NCI-H1417 treated with DMSO at 0.1 percent for 48 hours (cell line): Measurements from ENCODE around the gene MFNG.

Source experiments
- DNase-seq: peaks from one replicate; lab custom pipeline; 2025; lab: John Stamatoyannopoulos, UW

The MFNG gene

GRCh38 chr22:37448516-37449127 lies 37.6 kb downstream of the MFNG start:
- no peak for DNase-seq

GRCh38 chr22:37445501-37445900 lies 40.7 kb downstream of the MFNG start:
- no peak for DNase-seq

- no peak for DNase-seq
These were observed 42.2 kb downstream of the MFNG start for GRCh38 chr22:37443977-37444376.

GRCh38 chr22:37443086-37443485 lies 43.1 kb downstream of the MFNG start:
- DNase-seq: no peak

- DNase-seq: no peak
These were observed 43.6 kb downstream of the MFNG start for GRCh38 chr22:37442537-37442936.

GRCh38 chr22:37442135-37442534 lies 44.0 kb downstream of the MFNG start:
- DNase-seq: no peak

- no peak for DNase-seq
These were observed 45.3 kb downstream of the MFNG start for GRCh38 chr22:37440875-37441274.

GRCh38 chr22:37439347-37439746 lies 46.8 kb downstream of the MFNG start:
- DNase-seq: no peak

GRCh38 chr22:37435970-37436603 lies 50.1 kb downstream of the MFNG start:
- no peak for DNase-seq

GRCh38 chr22:37433786-37434185 lies 52.4 kb downstream of the MFNG start:
- DNase-seq: no peak

GRCh38 chr22:37432708-37433054 lies 53.5 kb downstream of the MFNG start:
- no peak for DNase-seq

GRCh38 chr22:37431801-37432707 lies 54.1 kb downstream of the MFNG start:
- DNase-seq: no peak

- no peak for DNase-seq
These were observed 54.8 kb downstream of the MFNG start for GRCh38 chr22:37431366-37431765.

- no peak for DNase-seq
These were observed 55.2 kb downstream of the MFNG start for GRCh38 chr22:37430941-37431340.

- no peak for DNase-seq
These were observed 57.3 kb downstream of the MFNG start for GRCh38 chr22:37428649-37429586.

- DNase-seq: no peak
These were observed 58.2 kb downstream of the MFNG start for GRCh38 chr22:37427711-37428635.

GRCh38 chr22:37427135-37427710 lies 59.0 kb downstream of the MFNG start, which contains the start of gene ELFN2:
Gene ELFN2 (minus strand): TSS chr22:37427479. CDS start chr22:37375534, 51,945 bp downstream.
- DNase-seq: no peak

- no peak for DNase-seq
These were observed 59.5 kb downstream of the MFNG start for GRCh38 chr22:37426706-37427134.

- no peak for DNase-seq
These were observed 60.1 kb downstream of the MFNG start for GRCh38 chr22:37425800-37426705.
